NCI-H146 (cell line): Measurements from ENCODE around the gene IQGAP3.

ENCODE experiments used
- DNase-seq: peaks from one replicate; lab custom pipeline; 2025; lab: John Stamatoyannopoulos, UW

IQGAP3 gene

DNA sequence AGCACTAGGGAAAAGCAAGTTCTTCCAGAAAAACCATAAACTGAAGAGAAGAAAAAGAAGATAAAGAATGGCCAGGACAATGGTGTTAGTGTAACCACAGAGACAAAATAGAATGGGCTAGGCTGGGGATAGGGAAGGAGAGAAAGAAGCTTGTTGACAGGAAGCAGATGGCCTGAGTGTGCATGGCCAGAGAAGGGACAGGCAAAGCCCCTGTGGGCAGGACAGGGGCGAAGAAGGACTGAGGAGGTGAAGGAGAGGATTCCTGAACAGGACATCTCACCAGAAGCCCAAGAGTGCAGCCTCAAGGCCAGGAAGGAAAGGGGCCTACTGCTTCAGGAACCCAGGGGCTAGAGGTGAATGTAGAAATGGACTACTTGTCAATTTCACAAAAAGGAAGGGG lies 29.3 kb downstream of the IQGAP3 start:
- DNase-seq: no peak

DNA sequence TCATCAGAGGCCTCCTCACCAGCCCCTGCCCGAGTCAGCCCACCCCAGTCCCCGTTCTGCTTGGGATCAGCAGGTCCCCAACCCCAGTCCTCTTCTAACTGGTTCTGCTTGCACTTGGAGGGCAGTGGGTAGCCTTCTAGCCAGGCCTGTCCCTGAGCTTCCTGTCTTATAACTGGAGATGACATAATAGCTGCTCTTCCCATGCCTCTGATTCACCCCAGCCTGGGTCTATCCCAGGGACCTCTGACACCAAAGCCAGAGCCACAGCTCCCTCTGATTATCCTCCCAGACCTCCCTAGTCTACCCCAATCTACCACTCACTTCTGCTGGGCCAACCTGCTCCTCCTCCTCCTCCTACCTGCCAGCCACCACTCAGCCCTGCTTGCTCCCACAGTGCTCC lies 31.4 kb downstream of the IQGAP3 start:
- no peak for DNase-seq

DNA sequence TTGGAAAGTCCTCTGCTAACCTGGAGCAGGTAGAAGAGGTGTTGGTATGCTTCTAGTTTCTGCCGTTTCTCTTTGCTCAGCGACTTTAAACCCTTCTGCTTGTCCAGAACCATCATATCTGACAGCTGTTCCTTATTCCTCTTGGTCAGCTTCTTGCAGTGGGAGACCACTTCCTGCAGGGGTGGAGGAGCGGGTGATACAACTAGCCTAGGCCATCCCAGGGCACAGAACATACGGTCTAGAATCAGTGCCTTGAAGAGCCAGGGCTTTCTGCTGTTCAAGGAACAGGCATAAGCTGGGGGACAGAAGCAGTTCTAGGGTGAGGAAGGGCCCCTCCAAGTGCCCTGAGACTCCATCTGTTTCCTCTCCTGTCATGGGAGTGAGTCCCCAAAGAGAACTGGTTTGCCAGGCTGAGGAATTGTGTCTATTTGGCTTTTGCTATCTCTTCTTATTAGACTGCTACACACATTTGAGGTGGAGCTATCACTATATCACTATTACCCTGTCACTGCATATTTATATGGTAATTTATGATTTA lies 32.5 kb downstream of the IQGAP3 start:
- DNase-seq: no peak

DNA sequence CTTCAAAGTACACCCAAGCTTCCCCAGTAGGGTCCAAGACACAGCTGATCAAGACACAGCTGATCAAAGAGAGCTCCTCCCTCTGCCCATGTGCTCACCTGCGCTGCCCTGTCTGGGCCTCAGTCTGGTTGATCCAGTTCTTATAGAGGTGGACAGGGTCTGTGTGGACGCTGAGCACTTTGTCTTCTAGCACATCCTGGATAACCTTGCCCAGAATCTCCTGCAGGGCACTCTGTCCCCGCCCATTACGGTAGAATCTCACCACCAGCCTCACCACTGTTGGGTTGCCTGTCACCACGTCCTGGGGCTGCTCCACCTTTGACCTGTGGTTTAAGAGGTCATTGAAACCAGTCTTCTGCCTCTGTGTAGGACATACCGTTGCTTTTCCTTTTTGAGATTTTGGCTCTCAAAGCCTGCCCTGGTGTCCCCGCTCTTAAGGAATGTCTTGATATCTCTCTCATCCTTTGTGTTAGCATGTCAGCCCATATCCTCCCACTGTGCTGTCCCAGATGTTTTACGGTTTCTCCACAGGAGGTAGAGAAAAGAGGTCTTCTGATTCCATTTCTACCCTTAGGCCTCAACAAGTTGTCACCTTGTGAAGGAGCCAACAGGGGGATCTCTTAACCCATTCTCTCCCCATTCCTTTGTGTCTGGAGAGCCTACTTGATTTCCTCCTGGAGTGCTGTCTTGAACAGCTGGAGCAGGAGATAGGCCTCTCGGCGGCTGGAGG lies 33.5 kb downstream of the IQGAP3 start:
- no peak for DNase-seq

DNA sequence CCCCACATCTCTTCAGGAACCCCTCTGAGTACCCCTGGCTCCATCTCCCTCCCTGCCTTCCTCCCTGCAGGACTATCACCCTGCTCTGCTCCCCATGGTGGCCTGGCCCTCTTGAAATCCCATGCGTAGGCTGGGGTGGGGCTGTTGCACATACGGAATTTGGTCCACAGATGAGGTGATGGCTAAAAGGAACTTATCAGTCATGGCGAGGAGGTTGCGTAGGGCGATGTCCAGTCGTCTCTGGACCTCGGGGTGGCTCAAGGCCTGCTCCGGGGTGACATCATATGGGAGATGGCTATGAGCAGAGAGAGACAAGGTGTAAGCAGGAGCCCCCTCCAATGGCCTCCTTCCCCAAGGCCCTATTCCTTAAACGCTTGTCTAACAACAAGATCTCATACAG lies 35.3 kb downstream of the IQGAP3 start:
- DNase-seq: no peak

DNA sequence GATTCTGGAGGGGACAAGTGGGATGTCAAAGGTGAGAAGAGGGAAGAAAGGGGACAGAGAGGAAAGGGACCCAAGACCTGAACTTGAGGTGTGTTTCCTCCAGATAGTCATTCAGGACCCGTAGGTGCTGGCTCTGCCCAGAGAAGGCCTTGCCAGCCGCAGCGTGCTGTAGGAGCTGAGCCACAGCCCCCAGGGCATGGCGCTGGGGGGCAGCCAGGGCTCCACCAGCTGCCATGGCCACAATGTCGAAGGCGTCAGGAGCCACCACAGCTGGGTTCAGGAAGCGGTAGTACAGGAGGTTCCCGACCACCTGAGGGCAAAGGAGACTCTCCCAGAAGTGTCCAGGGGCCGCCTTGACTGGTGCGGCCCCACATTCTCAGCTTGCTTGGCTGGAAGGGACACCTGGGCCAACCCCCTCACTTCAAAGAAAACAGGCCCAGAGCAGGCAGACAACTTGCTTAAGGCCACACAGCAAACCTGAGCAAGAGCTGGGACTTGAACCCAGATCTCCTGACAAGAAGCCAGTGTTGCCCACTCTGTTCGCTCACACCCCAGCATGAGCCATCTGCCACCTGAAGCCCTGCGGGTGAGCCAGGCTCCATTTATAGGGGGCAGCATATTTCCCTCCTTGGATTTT lies 37.8 kb downstream of the IQGAP3 start:
- no peak for DNase-seq

DNA sequence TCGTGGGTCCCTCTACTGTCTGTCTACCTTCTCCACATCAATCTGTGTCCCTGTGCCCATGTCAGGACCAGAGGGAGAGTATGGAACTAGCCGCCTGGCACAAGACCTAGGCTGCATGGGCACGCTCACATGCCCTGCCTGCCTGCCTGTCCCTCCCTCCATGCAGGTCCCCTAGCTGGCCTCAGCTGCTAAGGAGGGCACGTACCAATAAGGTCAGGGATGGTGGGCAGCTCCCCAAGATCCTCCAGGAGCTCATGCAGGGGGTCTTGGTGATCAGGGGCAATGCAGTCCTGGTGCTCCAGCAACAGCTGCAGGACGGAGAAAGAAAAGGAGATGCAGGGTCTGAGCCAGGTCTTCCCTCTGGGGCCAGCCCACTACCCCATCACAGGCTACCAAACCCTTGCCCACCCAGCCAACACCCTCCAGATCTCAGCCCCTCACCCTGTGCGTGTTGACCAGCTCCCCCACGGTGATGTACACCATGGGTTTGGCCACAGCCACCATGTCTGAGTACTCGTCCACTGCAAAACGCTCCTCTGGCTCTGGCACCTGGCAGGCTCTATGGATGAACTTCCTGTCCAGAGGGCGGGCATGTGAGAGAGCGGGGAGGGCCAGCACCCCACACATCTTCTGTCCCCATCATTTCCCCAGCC lies 38.7 kb downstream of the IQGAP3 start:
- DNase-seq: no peak

DNA sequence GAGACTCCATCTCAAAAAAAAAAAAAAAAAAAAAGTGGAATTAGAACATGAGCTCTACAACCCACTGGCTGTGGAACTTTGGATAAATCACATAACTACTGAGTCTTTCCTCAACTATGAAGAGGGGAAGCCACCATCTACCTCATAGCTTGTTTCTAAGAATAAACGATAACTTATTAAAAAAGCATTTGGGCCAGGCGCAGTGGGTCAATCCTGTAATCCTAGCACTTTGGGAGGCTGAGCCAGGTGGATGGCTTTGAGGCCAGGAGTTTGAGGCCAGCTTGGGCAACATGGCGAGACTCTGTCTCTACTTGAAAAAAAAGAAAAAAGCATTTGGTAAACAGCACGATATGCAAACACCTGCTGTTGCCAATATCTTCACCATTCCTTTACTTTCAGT lies 40.0 kb downstream of the IQGAP3 start:
- no peak for DNase-seq

DNA sequence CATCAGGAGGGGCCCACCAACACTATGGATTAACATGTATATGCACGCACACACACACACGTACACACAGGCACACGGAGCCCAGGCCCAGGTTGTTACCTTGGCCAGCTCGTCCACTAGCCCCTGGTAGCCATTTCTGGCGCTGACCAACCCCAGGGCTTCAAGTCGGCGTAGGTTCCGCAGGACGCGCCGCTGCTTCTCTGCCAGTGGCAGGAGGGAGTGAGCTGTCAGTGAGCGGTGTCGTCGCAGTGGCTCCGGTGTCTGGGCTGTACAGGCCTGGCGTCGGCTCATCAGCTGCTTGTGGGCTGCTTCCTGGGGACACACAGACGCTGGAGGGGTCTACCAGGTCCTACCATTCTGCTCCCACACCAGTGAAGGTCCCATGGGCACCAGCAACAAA lies 42.4 kb downstream of the IQGAP3 start:
- no peak for DNase-seq

DNA sequence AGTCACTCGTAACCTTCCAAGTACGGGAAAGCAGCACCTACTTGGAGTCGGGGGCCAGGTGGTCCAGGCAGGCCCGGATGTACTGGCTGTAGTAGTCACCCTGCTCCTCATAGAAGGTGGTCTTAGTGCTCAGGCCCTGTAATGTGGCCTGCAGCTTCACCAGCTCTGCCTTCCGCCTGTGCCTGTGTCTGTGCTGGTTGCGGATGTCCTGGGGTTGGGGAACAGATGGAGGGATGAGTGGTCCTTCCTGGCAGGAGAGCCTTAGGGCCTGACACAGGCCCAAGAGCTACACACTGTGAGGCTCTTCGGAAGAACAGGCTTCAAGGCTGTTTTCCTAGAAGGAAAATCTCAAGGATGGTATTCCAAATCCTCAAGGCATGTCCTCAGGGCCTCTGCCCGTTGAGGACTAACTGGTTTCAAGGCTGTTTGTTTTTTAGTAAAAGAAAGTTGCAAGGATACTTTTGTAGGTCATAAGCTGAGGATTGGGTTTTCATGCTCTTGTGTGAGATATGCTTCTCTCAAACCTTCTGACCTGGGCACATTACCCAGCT lies 43.4 kb downstream of the IQGAP3 start:
- no peak for DNase-seq

DNA sequence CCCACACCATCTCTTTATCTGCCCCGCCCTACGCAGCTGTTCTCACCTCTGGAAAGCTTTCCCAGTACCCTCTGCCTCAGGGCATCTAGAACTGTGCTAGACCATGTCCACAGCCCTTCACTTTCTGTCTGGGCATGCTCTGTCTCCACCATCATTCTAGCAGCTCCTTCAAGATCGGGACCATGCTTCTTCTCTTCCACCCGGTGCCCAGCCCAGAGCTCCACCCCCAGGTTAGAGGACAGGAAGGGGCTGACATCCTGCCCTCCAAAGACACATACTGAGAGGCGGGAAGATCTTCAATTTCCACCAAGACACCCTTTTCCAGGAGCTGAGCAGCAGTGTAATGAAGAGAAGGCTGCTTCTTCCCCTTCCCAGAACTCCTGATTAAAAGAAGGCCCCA lies 44.1 kb downstream of the IQGAP3 start:
- DNase-seq: no peak

DNA sequence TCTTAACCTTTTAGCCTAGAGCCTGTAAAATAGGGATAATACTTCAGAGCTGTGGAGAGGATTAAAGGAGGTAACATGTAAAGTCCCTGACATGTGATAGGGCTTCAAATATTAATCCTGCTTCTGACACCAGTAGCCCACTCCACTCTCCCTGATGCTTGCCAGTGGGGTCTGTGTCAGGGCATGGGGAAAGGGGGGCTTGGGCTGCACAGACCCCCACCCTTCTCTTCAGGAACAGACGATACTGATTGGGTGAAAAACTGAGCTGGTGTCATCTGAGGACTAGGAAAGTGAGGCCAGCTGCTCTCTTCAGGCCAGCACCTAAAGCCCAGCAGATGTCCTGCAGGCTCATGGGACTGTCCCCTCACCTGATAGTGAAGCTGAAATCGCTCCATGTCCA lies 44.8 kb downstream of the IQGAP3 start:
- DNase-seq: no peak

DNA sequence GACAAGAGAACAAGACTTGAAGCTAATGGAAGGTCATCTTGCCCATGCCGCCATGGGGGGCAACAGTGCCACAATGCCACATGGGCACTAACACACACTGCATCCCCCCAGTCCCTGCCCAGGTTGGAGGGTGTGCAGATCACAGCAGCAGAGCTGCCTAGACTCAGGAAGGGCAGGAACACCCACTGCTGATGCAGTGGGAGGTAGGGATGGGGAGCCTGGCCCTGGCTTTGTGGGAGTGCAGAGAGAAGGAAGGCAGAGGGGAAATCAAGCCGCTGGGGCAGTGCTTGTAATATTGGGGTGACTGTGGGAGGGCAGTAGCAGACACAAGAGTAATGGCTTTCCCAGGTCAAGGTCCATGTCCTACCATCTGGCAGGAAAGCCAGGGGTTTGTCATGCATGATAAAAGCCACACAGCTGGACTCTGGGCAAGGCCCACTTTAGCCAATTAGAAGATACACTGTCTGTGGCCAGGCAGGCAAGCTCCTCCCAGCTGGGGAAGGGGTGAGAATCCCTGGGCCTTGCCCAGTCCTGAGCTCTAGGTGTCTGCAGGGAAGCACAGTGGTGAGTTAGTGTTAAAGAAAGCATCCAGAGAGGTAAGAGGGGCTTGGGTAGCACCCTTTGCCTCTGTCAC lies 46.4 kb downstream of the IQGAP3 start:
- no peak for DNase-seq

DNA sequence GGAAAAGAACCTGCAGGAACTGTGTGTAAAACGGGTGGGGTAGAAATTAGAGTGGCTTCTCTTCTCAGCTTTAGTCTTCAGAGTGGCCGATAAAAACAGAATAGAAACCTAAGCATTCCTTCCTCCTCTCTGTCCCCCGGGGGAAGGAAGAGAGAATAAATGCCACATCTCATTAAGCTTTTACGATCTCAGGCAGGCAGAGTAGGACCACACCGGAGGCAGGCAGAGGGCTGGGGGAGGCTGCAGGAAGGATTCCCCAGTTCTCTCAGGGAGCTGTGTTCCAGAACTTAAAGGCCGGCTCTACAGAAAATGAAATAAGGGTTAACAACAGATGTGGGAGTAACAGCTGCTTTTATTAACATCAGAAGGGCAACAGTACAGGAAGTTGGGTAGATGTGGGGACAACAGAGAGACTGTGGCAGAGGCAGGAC lies 47.3 kb downstream of the IQGAP3 start:
- no peak for DNase-seq

DNA sequence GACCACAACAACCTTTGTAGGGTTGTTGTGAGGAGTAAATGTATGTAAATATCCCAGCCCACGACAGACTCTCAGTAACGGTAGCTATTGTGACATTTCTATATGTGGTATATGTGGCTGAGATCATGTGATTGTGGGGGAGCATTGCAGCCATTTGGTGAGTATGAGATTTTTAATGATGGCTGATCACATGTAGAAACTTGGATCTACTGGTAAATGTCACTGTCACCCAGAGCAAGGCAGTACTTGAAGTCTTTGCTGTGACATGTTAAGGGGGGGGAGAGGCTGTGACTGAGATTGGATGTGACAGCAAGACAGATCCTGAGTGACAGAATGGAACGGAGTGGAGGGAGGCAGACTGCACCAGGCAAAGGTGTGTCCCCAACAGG lies 47.9 kb downstream of the IQGAP3 start:
- no peak for DNase-seq

DNA sequence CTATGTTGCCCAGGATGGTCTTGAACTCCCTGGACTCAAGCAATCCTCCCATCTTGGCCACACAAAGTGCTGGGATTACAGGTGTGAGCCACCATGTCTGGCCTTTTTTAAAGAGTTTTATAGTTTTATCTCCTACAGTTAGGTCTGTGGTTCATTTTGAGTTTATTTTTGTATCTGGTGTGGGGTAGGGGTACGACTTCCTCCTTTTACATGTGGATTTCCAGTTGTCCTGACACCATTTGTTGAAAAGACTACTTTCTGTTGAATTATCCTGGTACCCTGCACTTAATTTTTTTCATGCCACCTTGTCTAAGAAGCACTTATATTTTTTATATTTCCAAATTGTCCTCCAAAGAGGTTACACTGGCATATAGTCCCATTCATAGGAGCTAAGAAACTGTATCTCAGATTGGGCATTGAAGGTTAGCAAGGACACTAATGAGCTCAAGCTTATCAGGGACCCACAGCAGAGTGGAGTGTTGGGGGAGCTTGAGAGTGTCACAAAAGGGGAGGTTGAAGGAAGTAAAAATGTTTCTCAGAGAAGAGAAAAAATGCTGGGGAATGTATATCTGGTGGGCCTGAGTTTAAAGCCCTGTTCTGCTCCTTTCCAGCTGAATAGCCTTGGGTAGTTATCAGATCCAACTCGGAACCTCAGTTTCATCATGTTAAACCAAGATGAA lies 48.4 kb downstream of the IQGAP3 start:
- no peak for DNase-seq

DNA sequence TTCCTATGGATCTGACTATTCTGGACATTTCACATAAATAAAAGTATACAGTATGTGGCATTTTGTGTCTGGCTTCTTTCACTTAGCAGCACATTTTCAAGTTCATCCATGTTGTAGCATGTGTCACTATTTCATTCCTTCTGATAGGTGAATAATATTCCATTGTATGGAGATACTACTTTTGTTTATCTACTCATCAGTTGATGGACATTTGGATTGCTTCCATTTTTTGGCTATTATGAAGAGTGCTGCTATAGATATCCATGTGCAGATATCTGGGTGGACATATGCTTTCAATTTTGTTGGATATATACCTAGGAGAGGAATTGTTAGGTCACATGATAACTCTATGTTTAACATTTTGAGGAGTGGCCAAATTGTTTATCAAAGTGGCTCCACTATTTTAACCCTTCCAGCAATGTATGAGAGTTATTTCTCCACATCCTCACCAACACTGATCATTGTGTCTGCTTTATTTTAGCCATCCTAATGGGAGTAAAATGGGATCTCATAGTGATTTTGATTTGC lies 49.9 kb downstream of the IQGAP3 start:
- no peak for DNase-seq

DNA sequence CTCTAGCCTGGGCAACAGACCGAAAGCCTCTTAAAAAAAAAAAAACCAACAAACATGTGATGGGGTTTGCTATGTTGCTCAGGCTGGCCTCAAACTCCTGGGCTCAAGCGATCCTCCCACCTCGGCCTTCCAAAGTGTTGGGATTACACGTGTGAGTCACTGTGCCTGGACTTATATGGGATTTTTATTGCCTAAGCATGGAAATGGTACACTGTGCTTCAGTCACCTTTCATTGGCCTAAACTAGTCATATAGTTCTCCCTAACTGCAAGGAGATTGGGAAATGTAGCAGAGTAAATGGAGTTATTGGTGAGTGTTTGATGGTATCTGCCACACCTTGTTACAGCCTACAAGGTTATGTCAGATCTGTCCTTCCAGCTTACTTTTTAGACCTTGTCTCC lies 54.6 kb downstream of the IQGAP3 start:
- no peak for DNase-seq

DNA sequence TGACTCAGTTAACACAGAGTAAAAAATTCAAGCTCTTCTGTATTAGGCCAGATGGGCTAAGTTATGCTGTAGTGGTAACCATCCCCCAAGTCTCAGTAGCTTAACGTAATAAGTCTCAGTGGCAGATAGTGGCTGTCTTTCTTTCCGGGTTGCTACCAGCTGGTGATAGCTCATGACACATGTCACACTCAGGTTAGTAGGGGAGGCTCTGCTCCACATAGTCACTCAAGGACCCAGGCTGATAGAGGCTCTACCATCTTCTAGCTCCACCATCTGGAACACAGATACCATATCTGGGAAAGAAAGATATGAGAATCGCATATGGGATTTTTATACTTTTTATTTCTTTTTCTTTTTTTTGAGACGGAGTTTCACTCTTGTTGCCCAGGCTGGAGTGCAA lies 55.5 kb downstream of the IQGAP3 start:
- no peak for DNase-seq

DNA sequence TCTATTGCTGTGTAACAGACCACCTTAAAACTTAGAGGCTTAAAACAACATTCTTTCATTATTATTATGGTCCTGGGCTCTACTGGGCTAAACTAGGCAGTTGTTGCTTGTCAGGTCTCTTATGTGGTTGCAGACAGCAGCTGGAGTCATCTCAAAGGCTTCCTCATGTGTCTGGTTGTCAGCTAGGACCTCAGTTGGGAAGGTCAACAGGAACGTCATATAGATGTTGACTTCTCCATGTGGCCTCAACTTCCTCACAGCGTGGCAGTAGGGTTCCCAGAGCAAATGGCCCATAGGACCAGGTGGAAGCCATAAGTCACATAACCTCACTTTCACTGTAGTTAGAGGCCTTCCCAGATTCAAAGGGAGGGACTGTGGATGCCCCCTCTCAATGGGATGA lies 56.4 kb downstream of the IQGAP3 start:
- no peak for DNase-seq

DNA sequence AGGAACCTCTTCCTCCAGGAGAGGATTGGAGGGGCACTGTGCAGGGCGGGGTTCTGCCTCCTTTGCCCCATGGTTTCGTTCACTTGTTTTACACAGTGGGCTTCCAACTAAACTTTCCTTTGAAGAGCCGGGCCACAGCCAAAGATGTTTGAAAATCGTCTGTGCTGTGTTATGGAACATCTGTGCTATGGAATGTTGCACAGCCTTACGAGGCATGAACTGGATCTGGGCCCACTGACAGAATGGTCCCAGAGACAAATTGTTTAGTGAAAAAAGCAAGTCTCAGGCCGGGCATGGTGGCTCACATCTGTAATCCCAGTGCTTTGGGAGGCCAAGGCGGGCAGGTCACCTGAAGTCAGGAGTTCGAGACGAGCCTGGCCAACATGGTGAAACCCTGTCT lies 59.2 kb downstream of the IQGAP3 start:
- DNase-seq: no peak

DNA sequence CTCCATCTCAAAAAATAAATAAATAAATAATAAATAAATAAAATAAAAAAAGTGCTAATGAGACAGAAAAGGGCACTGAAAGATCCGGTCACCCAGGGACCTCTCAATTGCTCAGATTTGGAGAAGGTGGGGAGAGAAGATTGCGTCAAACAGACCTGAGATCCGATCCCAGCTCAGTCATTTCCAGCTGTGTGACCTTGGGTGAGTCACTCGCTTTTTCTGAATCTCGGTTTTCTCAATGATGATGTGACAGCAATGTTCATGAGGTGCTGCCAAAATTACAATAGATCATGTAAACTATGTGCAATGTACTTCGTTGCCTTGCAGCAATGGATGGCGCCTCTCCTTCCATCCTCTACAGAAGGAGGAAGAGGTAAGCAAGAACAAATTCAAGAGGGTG lies 60.7 kb downstream of the IQGAP3 start:
- DNase-seq: no peak
